Liver (tissue), 9 donors: Measurements from ENCODE around the gene SALL1. TPM values are rescaled to one million over a fixed set of nuclear protein-coding genes. Genes with fewer than 3 reads are reported as not detected.

Experiments used
- DNase-seq: peaks from one replicate; pipeline ENCODE4 v3.0.0-alpha.2; 2017; ENCODE audit warnings: low spot score
- H3K27ac ChIP-seq, 2 donors: one replicate each; pipeline ENCODE4 v1.7.0; 2013; ENCODE audit warnings: inconsistent platforms in 2 of 2, low read length in 2 of 2, control low read depth in 1 of 2, low read depth in 1 of 2, mild to moderate bottlenecking in 1 of 2
- H3K27me3 ChIP-seq, 4 donors: one replicate each; pipeline versions ENCODE4 v1.6.1 to v1.7.0; 2013; ENCODE audit warnings: low read length in 3 of 4, inconsistent platforms in 1 of 4, mild to moderate bottlenecking in 1 of 4, moderate library complexity in 1 of 4; ENCODE audit not compliant: control insufficient read depth in 4 of 4, insufficient read depth in 4 of 4
- H3K36me3 ChIP-seq, 4 donors: one replicate each; pipeline versions ENCODE4 v1.6.1 to v1.7.0; 2013; ENCODE audit warnings: low read length in 3 of 4, mild to moderate bottlenecking in 3 of 4, low read depth in 1 of 4, moderate library complexity in 1 of 4; ENCODE audit not compliant: control insufficient read depth in 4 of 4, insufficient read depth in 3 of 4
- H3K4me1 ChIP-seq, 4 donors: one replicate each; pipeline versions ENCODE4 v1.6.1 to v1.7.0; 2013; ENCODE audit warnings: low read length in 3 of 4, mild to moderate bottlenecking in 3 of 4, moderate library complexity in 1 of 4; ENCODE audit not compliant: control insufficient read depth in 4 of 4, insufficient read depth in 4 of 4
- H3K4me3 ChIP-seq, 3 donors: one replicate each; pipeline versions ENCODE4 v1.6.1 to v1.7.0; 2013; ENCODE audit warnings: low read length in 3 of 3, control low read depth in 1 of 3, low read depth in 1 of 3, mild to moderate bottlenecking in 1 of 3
- H3K9ac ChIP-seq, 2 donors: one replicate each; pipeline ENCODE4 v1.7.0; 2013; ENCODE audit warnings: low read length in 2 of 2, mild to moderate bottlenecking in 2 of 2, moderate library complexity in 2 of 2, control low read depth in 1 of 2, low read depth in 1 of 2
- H3K9me3 ChIP-seq, 4 donors: one replicate each; pipeline versions ENCODE4 v1.6.1 to v1.7.0; 2013; ENCODE audit warnings: low read length in 3 of 4; ENCODE audit not compliant: control insufficient read depth in 4 of 4
- EGR1 ChIP-seq, 2 donors: IDR thresholded peaks; 2 replicates each; pipeline ENCODE4 v1.6.1; 2016 to 2018; ENCODE audit warnings: antibody characterized with exemption in 2 of 2, low read depth in 2 of 2
- FOXA1 ChIP-seq: IDR thresholded peaks from 2 replicates; pipeline ENCODE4 v1.6.1; 2016; ENCODE audit warnings: antibody characterized with exemption
- FOXA2 ChIP-seq: IDR thresholded peaks from 2 replicates; pipeline ENCODE4 v1.6.1; 2016; ENCODE audit warnings: antibody characterized with exemption
- GABPA ChIP-seq, 2 donors: IDR thresholded peaks in 1 of 2; conservative IDR thresholded peaks in 1 of 2; 2 replicates each; pipeline ENCODE4 v1.6.1; 2016; ENCODE audit warnings: antibody characterized with exemption in 2 of 2, mild to moderate bottlenecking in 1 of 2, moderate library complexity in 1 of 2
- HNF4A ChIP-seq, 2 donors: conservative IDR thresholded peaks; 2 replicates each; pipeline ENCODE4 v1.6.1; 2016; ENCODE audit warnings: antibody characterized with exemption in 2 of 2, mild to moderate bottlenecking in 2 of 2
- JUND ChIP-seq, 2 donors: IDR thresholded peaks; 2 replicates each; pipeline ENCODE4 v1.6.1; 2016; ENCODE audit warnings: antibody characterized with exemption in 2 of 2
- NR2F2 ChIP-seq: IDR thresholded peaks from 2 replicates; pipeline ENCODE4 v1.6.1; 2016; ENCODE audit warnings: antibody characterized with exemption
- RAD21 ChIP-seq, 2 donors: IDR thresholded peaks; 2 replicates each; pipeline ENCODE4 v1.6.1; 2016; ENCODE audit warnings: antibody characterized with exemption in 2 of 2, mild to moderate bottlenecking in 2 of 2
- SP1 ChIP-seq: IDR thresholded peaks from 2 replicates; pipeline ENCODE4 v1.6.1; 2018; ENCODE audit warnings: antibody characterized with exemption, mild to moderate bottlenecking
- TAF1 ChIP-seq: conservative IDR thresholded peaks from 2 replicates; pipeline ENCODE4 v1.6.1; 2016; ENCODE audit warnings: antibody characterized with exemption, mild to moderate bottlenecking
- YY1 ChIP-seq: IDR thresholded peaks from 2 replicates; pipeline ENCODE4 v1.6.1; 2016; ENCODE audit warnings: antibody characterized with exemption, mild to moderate bottlenecking
- WGBS: extraction: QIAGEN DNeasy Blood & Tissue Kit; methylation state at CpG from one replicate; pipeline ENCODE4 v1.1.7; 2013; 5-methylcytosine and 5-hydroxymethylcytosine counted together
- polyA plus RNA-seq, 2 donors: library from polyadenylated mRNA; stranded (reverse) in 1 of 2; unstranded in 1 of 2; fragments of 200-250 nt in 1 of 2; fragments of >200 nt in 1 of 2; fragmentation: Nextera tagmentation in 1 of 2; extraction: Ambion mirVana in 1 of 2; gene quantifications; one replicate each; pipeline versions ENCODE4 v1.2.1 to v1.2.3, GENCODE V29; 2013 to 2015
- total RNA-seq, 2 donors: library from RNA; depleted of rRNA; stranded (reverse); fragments of >200 nt; gene quantifications; one replicate each; pipeline ENCODE4 v1.2.3, GENCODE V29; 2014
- TF ChIP-seq, protein P1 (sequence below): IDR thresholded peaks from 2 replicates; pipeline ENCODE4 v1.6.1; 2016; ENCODE audit warnings: antibody characterized with exemption
- TF ChIP-seq, protein P2 (sequence below): fragments of 150-350 bp; IDR thresholded peaks from 2 replicates; pipeline ENCODE4 v1.5.1; 2017; ENCODE audit warnings: improper control_type of control experiment, low read depth, low read length; ENCODE audit not compliant: missing input control
- TF ChIP-seq, protein P3 (sequence below): IDR thresholded peaks from 2 replicates; pipeline ENCODE4 v1.6.1; 2016; ENCODE audit warnings: antibody characterized with exemption
- TF ChIP-seq, protein P4 (sequence below): IDR thresholded peaks from 2 replicates; pipeline ENCODE4 v1.6.1; 2016; ENCODE audit warnings: antibody characterized with exemption, mild to moderate bottlenecking
- donor health status: healthy.
- donor health status: healthy.
- donor health status: healthy.
- donor health status: healthy.
- donor health status: healthy.

Gene SALL1
- total and polyA plus RNA-seq, 4 donors: 1.8 to 13.4 (median 11.7) TPM

DNA sequence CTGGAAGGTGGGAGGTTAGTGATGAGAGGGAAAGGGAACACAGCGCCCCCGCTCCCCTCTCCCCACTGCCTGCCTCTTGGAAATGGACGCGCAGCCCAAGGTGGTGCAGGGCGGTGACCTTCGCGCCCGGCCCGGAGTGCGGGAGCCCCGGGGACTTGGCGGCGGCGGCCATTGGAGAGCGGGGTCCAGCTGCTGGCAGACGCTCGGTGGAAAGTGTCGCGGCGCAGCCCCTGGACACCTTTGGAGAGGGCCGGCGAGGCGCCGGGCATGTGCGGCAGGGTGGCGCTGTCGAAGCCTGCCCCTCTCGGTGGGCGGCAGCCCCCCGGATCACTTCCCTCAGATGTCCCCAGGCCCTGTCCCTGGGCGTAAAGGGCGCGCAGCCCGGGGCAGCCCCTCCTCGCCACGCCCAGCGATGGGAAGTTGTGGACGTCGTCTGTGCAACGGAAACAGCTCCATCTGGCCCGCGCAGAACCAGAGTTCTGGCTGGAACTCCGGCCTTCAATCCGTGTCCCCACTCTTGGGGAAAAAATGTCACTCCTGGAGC, 16.7 kb downstream of the SALL1 start:
- Histone ChIP-seq H3K4me3 (peak overlapping the region in 2 of 3 donors; percentile 7 to 31), H3K27me3 (no peaks in the 10 kb centered on the region), H3K9me3 (no peaks in the 10 kb centered on the region), H3K36me3 (peaks cover 3 to 17% (median 10%) of the 10 kb centered on the region in 4 donors), H3K9ac (no peak overlapping the region), H3K27ac (peak overlapping the region; percentile 26 to 76), H3K4me1 (peaks cover 15 to 43% (median 29%) of the 10 kb centered on the region in 4 donors)
- no peak for DNase-seq
- 26% methylated on average over 44 of the region's 44 CpGs for WGBS
- TF ChIP-seq NR2F2 (no peak), TAF1 (no peak), EGR1 (IDR thresholded peaks at IDR 0.05; ENCODE audit: low read depth in 2 of 2) (no peak), FOXA1 (no peak), YY1 (no peak), HNF4A (conservative IDR thresholded peaks at IDR 0.05) (no peak), RAD21 (IDR thresholded peaks at IDR 0.05) (no peak), FOXA2 (no peak), SP1 (no peak), JUND (IDR thresholded peaks at IDR 0.05) (no peak)
- TF ChIP-seq, protein P1, sequence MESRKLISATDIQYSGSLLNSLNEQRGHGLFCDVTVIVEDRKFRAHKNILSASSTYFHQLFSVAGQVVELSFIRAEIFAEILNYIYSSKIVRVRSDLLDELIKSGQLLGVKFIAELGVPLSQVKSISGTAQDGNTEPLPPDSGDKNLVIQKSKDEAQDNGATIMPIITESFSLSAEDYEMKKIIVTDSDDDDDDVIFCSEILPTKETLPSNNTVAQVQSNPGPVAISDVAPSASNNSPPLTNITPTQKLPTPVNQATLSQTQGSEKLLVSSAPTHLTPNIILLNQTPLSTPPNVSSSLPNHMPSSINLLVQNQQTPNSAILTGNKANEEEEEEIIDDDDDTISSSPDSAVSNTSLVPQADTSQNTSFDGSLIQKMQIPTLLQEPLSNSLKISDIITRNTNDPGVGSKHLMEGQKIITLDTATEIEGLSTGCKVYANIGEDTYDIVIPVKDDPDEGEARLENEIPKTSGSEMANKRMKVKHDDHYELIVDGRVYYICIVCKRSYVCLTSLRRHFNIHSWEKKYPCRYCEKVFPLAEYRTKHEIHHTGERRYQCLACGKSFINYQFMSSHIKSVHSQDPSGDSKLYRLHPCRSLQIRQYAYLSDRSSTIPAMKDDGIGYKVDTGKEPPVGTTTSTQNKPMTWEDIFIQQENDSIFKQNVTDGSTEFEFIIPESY: no peak
- TF ChIP-seq, protein P2, sequence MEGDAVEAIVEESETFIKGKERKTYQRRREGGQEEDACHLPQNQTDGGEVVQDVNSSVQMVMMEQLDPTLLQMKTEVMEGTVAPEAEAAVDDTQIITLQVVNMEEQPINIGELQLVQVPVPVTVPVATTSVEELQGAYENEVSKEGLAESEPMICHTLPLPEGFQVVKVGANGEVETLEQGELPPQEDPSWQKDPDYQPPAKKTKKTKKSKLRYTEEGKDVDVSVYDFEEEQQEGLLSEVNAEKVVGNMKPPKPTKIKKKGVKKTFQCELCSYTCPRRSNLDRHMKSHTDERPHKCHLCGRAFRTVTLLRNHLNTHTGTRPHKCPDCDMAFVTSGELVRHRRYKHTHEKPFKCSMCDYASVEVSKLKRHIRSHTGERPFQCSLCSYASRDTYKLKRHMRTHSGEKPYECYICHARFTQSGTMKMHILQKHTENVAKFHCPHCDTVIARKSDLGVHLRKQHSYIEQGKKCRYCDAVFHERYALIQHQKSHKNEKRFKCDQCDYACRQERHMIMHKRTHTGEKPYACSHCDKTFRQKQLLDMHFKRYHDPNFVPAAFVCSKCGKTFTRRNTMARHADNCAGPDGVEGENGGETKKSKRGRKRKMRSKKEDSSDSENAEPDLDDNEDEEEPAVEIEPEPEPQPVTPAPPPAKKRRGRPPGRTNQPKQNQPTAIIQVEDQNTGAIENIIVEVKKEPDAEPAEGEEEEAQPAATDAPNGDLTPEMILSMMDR: no peak
- TF ChIP-seq, protein P3, sequence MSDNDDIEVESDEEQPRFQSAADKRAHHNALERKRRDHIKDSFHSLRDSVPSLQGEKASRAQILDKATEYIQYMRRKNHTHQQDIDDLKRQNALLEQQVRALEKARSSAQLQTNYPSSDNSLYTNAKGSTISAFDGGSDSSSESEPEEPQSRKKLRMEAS: no peak

DNA sequence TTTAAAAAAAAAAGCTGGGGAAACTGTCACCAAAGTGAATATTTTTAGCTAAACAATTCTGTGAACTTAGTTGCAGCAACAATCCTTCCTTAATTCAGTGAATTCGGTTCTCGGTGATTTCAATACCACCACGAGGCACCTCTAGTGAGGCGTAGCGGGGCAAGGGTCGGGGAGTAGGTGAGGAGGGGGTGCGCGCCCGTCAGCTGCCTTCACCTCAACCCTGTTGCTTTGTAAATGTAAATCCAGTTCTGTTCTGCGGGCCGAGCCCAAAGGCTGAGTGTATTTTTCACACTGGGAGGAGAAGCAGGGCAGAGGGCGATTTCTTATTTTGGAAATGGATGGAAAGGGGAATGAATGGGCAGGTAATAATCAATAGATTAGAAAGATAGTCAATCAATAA, 17.4 kb downstream of the SALL1 start:
- TF ChIP-seq EGR1 (IDR thresholded peaks at IDR 0.05; ENCODE audit: low read depth in 2 of 2) (no peak), GABPA (IDR thresholded peaks at IDR 0.05 in 1 of 2, conservative IDR thresholded peaks at IDR 0.05 in 1 of 2) (no peak), YY1 (no peak), JUND (IDR thresholded peaks at IDR 0.05) (no peak)
- TF ChIP-seq, protein P4, sequence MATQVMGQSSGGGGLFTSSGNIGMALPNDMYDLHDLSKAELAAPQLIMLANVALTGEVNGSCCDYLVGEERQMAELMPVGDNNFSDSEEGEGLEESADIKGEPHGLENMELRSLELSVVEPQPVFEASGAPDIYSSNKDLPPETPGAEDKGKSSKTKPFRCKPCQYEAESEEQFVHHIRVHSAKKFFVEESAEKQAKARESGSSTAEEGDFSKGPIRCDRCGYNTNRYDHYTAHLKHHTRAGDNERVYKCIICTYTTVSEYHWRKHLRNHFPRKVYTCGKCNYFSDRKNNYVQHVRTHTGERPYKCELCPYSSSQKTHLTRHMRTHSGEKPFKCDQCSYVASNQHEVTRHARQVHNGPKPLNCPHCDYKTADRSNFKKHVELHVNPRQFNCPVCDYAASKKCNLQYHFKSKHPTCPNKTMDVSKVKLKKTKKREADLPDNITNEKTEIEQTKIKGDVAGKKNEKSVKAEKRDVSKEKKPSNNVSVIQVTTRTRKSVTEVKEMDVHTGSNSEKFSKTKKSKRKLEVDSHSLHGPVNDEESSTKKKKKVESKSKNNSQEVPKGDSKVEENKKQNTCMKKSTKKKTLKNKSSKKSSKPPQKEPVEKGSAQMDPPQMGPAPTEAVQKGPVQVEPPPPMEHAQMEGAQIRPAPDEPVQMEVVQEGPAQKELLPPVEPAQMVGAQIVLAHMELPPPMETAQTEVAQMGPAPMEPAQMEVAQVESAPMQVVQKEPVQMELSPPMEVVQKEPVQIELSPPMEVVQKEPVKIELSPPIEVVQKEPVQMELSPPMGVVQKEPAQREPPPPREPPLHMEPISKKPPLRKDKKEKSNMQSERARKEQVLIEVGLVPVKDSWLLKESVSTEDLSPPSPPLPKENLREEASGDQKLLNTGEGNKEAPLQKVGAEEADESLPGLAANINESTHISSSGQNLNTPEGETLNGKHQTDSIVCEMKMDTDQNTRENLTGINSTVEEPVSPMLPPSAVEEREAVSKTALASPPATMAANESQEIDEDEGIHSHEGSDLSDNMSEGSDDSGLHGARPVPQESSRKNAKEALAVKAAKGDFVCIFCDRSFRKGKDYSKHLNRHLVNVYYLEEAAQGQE: no peak
- no peaks in the 10 kb centered on the region for H3K9me3 ChIP-seq
- H3K9ac ChIP-seq: no peak overlapping the region
- H3K27ac ChIP-seq: peak overlapping the region; percentile 44 to 76
- H3K27me3 ChIP-seq: no peaks in the 10 kb centered on the region
- WGBS: 14% methylated on average over 12 of the region's 12 CpGs
- DNase-seq: no peak
- H3K4me1 ChIP-seq: peaks cover 12 to 36% (median 25%) of the 10 kb centered on the region in 4 donors
- peak overlapping the region in 1 of 3 donors; percentile 31 for H3K4me3 ChIP-seq
- H3K36me3 ChIP-seq: peaks cover 0 to 15% (median 6%) of the 10 kb centered on the region in 4 donors
